ENCODE measurements around the gene RASAL2.

The RASAL2 gene

DNA sequence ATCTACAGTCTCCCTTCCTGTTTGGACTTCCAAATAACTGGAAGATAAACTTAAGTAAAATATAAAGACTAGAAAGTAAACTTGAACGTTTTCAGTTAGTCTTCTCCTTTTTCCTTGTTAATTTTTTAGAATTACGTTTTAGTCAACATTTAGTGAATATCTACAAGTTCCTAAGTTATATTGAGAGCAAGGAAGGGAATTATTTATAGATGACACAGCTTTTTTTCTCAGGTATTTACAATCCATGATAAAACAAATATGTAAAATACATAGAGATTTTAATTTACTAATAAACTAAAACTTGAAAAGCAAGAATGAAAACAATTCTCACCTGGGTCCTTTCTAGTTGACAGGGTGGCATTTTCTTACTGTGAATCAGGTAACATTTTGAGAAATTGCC, 313.3 kb downstream of the RASAL2 start:
- no peak for DNase-seq

DNA sequence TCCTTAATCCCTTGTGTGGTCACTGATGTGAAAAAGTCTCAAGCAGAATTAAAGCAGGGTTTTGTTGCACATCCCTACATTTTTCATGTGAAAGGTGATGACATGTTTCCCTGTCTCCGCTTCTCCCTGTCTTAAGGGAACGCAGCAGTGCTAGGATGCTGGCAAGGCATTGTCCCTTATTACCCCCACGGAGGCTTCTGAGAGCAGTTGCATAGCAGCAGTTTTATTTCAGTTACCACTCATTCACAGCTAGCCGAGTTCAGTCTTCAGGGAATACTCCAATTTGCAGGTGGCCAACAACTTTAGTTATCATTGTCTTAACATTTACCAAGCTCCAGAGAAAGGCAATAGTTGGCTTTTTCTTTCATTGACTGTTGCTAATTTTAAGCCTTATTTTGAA, 313.8 kb downstream of the RASAL2 start:
- DNase-seq, result no peak

DNA sequence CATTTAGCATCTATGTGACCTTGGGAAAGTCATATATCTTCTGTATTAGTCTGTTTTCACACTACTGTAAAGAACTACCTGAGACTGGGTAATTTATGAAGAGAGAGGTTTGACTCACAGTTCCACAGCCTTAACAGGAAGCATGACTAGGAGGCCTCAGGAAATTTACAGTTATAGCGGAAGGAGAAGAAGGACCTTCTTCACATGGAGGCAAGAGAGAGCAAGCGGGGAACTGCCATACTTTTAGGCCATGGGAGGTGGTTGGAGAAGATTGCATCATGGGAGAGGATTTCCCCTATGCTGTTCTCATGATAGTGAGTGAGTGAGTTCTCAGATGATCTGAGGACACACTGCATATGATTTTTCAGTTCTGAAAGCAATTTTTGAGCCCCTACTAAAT, 315.0 kb downstream of the RASAL2 start:
- DNase-seq, result no peak

DNA sequence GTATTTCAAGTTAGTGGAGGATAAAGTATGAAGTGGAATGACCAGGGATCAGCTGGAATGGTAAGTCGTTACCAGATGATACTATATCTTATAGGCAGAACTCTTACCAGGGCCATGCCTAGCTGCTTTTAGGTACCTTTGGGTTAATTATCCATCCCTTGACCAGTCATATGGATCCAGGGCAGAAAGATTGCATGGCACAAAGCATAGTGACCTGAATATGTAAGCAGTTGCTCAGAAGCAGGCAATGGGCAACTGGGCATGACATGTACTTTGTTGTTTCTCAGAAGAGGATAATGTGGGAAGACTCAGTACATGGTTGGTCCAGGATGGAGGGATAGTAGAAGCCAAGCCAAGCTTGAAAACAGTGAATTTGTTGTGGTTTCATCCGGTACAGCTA, 315.6 kb downstream of the RASAL2 start:
- no peak for DNase-seq

DNA sequence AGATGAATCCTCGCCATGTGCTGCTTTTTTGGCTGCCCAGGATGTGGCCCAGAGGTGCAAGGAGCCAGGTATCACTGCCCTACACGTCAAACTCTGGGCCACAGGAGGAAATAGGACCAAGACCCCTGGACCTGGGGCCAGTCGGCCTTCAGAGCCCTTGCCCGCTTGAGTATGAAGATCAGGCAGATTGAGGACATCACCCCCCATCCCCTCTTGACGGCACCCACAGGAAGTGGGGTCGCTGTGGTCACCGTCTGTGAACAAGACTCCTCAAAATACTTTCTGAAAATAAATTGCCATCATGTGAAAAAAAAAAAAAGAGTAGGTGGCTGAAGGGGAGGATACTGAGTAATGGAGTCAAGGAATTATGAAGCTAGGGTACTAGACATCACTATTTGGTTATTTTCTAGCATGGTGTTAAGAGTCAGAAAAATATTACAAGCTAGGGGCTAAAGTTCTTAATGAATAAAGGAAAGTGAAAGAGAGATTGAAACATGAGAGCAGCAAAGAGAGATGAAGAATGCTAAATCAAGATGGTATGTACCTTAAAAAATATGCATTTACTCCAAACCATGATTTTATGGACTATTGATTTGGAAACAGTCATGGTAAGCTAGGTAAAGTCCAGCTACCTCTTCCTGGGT, 318.0 kb downstream of the RASAL2 start:
- no peak for DNase-seq

DNA sequence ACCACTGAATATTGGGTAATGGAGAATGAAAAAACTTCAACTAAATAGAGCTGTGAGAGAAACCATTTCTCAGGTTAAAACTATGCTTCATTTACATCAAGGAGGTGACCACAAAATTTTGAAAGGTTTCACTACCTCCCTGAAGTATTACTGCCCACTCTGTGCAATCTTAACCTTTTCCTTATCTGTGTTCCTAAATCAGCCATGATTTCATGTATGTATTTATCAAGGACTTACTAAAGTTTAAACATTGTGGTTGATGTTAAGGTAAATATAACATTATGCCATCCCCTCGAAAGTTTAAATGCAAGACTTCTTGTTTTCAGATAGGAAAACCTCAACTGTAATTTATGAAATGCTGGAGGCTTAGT, 318.5 kb downstream of the RASAL2 start:
- no peak for DNase-seq

DNA sequence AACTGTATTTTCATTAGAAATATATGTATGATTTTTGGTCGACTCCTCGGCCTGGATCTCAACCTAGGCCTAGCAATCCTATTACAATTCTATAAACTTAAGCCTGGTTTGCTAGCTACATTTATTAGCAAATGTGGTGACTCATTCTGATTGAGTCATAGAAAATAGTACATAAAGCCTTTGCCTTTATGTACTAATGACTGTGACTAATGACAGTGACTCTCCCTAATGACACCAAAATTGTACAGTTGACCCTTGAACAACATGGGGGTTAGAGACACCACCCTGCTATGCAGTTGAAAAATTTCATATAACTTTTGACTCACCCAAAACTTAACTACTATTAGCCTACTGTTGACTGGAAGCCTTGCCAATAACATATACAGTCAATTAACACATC, 324.0 kb downstream of the RASAL2 start:
- no peak for DNase-seq

DNA sequence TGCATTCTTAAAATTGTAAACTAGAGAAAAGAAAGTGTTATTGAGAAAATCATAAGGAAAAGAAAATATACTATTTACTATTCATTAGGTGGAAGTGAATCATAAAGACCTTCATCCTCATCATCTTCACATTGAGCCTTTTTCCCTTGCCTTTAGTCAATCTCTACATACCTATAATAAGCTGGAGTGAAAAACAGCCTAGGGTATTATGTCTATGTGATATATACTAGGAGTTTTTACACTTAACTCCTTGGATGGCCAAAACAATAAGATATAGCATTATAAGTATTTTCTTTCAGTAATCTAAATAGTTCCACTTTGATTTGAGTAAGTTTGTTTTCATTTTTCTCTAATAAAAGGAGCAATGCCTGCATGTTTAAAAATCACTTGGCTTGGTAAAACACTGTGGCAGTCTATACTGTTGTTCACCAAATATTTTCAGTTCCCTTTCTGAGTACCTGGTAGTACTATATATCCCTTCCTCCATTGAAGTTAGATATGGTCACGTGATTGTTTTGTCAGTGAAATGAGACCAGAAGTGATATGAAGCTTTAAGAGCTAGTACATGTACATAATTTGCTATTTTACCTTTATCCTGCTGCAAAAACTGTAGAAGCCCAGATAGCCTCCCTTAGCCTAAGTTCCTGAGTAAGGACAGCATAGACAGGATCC, 324.5 kb downstream of the RASAL2 start:
- DNase-seq, result no peak

DNA sequence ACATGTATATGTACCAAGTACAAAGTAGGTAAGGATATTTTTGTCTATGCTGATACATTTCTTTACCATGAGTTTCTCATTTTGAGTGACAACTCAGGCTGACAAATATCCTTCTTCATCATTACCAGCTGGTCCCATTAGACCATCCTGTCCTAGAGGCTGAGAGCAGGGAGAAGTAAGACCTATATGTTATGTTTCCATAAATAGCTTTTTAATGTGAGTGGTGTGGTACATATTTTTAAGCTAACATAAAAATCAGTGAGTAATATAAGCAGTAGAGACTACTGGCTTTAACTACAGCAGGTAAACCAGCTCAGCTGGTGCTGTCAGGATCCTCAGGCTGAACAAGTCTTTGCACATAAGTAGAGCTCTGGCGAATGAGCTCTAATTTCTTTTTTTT, 340.5 kb downstream of the RASAL2 start:
- DNase-seq, result no peak

DNA sequence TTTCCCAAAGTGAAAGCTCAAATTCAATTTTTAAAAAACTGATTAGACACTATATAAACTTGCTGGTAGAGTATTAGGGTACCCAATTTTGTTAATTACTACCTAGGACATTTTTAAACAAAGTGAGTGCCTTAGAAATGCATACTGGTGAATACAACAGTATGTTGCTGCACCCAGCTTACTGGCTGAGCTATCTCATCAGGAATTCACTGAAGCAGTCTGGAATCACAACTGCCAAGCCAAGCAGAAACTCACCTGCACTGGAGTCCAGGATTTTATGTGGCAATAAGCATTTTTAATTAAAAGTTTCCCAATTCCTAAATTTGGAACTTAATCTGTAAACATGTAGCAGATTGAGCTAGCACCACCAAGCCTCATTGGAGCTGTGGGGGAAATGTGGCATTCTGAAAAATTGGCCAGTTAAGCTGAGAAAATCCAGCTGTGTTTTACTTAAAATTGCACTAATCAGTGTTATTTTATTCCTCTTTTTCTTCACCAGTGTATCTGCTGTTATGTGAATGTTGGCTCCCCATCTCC, 341.1 kb downstream of the RASAL2 start:
- no peak for DNase-seq

DNA sequence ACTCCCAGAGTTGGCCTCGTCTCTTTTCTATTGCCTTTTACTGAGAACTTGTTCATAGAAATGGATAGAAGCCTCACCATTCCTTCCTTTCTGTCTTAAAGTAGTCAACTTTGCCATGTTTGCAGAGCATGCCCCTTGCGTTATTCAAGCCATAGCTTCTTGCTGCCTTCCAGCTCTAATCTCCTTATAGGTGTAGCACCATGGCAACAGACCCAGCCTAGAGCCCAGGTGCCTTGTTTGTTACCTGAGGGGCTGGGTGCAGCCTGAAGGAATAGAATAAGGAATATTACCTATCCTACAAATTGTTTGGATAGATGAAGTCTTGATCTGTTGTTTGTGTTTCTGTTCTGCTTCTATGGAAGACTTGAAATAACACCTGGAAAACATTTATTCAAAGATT, 343.0 kb downstream of the RASAL2 start:
- DNase-seq, result no peak

DNA sequence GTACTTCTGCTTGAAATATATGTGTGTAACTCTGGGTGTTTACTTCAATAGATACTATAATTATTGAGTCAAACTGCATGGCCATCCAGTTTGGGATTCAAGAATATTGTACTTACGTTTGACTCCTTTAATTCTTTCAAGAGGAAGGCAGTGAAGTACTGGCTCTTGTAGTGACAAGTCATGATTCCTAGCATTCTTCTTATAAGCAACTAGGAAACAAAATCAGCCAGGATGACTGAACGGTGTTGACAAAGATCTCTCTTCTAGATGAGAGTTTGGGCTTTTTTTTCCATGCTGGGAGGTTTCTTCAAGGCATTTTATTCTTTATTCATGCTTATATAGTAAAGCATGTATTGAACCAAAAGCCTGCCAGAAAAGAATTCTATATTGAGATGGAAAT, 344.5 kb downstream of the RASAL2 start:
- DNase-seq, result no peak

DNA sequence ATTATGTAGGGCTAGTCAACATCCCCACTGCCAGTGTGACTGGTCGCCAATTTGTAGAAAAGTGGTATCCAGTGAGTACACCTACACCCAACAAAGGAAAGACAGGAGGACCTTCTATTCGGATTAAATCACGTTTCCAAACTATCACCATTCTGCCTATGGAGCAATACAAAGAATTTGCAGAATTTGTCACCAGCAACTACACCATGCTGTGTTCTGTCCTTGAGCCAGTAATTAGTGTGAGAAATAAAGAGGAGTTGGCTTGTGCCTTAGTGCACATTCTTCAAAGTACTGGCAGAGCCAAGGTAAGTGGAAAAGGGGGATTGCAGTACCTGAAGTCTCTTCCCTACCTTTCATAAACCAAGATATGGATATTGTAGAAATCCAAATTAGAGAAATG, 349.0 kb downstream of the RASAL2 start:
- DNase-seq, result no peak

DNA sequence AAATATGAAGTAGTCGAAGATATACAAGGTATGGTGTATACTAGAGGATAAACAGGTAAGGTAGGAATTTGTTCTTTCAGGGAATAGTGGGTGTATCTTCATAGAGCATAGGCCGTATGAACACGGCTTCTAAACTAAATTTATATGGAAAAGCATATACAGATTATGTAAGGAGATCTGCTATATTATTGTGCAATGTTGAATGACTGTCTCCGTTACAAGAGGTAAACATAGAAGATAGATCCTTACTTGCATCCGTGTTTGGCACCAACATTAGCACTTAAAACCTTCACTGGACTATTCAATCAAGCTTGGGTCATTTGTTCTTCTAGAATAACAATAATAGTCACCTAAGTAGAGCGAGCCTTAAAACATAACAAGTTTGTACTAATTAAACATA, 357.0 kb downstream of the RASAL2 start:
- DNase-seq, result no peak

DNA sequence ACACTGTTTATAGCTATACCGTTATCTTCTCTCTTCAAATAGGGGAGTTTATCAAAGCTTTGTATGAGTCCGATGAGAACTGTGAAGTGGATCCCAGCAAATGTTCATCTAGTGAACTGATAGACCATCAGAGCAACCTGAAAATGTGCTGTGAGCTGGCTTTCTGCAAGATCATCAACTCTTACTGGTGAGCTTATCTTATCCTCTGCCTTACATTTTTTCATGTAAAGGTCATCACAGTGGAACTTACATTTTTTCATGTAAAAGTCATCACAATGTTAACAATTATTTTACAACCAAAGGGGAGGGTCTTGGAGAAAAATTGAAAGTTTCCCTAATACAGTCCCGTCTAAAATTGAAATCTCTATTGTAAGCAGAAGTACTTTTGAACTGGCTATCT, 357.6 kb downstream of the RASAL2 start:
- DNase-seq, result no peak

DNA sequence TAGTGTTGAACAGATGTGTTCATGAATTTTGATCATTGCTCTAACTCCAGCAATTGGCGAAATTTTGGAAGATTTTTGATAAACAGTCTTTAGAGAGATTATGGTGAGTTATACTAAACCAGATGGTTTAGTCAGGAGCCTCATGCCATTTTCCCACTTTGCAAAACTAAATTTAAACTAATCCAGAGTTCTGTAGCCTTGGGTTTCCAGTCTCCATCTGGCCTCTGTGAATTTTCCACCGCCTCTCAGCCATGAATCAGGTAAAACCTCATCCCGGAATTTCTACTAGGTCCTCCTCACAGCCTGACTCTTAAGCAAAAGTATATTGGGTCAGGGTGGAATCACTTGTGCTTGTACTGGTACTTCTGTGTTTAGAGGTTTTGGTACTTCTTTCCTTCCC, 358.1 kb downstream of the RASAL2 start:
- no peak for DNase-seq

DNA sequence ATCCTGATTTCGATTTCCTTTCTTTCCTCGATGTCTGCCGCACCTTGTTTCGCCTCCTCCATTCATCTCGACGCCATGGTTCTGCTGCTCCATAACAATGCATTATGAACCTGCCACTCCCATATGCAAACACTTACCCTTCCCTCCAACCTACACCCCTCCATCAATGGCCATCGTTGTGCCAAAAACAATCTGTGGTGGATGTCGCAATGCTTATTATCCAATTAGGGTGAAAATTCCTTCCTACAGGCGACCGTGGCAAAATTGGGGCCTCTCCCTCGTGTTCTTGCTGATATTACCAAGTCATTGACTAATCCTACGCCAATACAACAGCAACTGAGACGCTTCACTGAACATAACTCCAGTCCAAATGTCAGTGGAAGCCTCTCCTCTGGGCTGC, 362.6 kb downstream of the RASAL2 start:
- DNase-seq, result no peak

DNA sequence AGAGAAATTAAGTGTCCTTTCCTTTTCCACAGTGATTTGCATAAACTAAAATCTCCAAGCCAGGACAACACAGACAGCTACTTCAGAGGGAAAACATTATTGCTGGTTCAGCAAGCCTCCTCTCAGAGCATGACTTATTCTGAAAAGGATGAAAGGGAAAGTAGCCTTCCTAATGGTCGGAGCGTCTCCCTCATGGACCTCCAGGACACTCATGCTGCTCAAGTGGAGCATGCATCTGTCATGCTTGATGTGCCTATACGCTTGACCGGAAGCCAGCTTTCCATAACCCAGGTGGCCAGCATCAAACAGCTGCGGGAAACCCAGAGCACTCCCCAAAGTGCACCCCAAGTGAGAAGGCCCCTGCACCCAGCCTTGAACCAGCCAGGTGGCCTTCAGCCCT, 363.7 kb downstream of the RASAL2 start:
- no peak for DNase-seq

DNA sequence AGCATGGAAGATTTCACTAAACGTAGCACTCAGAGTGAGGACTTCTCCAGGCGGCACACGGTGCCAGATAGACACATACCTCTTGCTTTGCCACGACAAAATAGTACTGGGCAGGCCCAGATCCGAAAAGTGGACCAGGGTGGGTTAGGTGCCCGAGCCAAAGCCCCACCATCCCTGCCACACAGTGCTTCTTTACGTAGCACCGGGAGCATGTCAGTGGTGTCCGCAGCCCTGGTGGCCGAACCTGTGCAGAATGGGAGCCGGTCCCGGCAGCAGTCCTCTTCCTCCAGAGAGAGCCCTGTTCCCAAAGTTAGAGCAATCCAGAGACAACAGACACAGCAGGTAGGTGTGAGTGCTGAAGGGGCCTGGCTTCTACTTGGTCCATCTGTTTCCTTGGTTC, 364.3 kb downstream of the RASAL2 start:
- DNase-seq, result no peak

DNA sequence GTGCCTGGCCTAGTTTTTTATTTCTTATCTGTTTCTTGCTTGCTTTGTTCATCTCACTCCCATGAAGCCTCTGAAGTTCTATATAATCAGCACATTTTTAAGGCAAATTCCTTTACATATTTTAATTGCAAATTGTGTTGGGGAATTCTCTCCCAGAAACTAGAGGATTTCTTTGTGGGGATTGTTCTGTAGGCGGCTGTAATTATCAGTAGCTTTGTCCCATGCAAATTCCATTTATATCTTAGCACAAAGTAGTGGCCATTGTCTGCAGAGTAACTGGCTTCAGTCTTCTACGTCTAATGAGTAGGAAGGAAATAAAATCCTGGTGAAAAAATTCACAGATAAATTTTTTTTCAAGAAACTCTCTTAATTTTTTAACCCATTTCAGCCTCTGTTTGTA, 367.2 kb downstream of the RASAL2 start:
- no peak for DNase-seq

DNA sequence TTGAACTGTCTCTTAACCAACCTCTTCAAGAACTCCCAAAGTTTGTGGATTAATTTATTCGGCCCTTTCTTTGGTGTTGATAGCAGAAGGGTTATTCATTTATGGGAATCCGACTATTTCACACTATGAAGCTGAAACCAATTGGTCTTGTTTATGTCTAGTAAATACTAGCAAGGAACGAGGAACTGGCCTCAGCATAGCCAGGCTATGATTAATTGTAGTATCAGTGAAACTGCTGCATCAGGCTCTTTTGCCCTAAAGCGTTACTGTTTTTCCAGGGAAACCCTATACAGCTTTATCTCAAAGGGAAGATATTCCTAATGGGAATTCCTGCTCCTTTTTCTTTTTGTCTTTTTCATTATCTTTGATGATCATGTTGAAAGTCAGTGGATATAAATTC, 367.8 kb downstream of the RASAL2 start:
- DNase-seq, result no peak

DNA sequence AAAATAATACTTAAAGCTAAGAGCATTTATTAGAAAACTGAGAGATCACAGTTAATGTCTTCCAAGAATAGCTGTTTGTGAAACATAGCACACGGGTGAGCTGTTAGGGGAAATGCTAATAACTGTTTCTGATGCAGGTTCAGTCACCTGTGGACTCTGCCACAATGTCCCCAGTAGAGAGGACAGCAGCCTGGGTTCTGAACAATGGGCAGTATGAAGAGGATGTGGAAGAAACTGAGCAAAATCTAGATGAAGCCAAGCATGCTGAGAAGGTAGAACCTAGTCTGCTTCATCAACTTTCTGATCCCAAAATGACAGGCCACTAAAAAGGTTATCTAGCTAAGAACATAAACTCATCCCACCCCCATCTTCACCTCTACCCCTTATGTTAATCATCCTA, 370.2 kb downstream of the RASAL2 start:
- no peak for DNase-seq

DNA sequence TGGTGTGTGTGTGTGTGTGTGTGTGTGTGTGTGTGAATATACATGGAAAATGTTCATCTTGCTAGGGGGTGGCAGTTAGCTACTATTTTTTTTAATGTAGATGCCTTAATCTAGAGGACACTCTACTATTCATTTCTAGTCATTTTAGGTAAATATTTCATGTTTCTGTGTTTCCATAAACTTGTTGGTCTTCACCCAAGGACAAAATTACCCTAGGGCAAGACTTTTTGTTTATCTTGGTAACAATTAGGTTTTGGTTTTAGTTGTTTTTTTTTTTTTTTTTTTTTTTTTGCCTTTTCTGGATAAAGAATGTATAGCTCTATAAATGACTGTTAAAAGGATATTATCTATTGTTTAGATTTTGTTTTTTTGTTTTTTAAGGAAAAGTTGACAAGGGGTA, 370.7 kb downstream of the RASAL2 start:
- DNase-seq, result no peak

DNA sequence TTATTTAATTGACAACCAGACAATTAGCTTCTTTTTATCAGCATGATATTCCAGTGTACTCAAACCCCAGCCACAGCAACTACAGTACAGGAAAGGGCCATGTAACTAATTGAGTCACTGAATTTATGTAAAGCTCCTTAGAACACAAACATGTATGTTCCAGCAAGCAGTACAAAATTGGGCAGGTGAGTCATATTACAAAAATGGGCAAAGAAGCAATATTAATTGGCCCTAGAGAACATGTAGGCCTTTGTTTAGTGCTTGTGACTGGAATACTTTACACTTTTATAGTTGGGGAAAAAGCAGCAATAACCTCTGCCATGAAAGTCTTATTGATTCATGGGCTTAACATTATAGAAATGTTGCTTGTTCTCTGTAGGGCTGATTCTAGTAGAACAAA, 371.1 kb downstream of the RASAL2 start:
- DNase-seq, result no peak

DNA sequence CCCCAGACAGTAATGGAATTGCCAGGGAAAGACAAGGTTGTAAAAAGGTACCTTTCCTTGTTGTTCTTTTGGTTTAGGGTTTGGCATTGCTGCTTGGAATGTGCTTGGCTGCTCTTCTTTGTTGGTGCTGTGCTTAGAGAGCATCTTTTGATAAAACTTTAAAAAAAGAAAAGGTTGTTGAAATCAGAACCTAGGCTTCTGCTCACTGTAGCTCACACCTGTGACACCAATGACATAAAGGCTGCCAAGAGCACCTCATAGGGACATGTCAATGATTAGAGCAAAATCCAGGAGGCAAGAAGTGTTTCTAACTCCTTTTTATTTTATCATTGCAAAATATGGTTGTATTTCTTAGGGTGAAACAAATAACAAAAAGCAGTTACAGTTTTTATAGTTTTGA, 373.9 kb downstream of the RASAL2 start:
- no peak for DNase-seq

All from stimulated activated CD4-positive, alpha-beta T cell treated with anti-CD3 and anti-CD28 coated beads, Interleukin-4, amount 100 ng/mL, for 24 hours (primary cell).